GM19452 (cell line): Measurements from ENCODE around the gene SPSB2.
"Not testable (repeated sequence)": the region's sequence is repeated elsewhere in the genome, so short reads cannot be mapped to it uniquely, and the experiment has no call there.

Source experiments
- ATAC-seq: cut with Tn5 transposase; IDR thresholded peaks from one replicate; pipeline ENCODE4 v1.9.1; 2021; ENCODE audit not compliant: unreplicated experiment

The SPSB2 gene

GRCh38 chr12:6873094-6874014 lies at the start of gene SPSB2:
Gene SPSB2, minus strand, starts transcription at chr12:6873303. Its CDS starts 402 bp downstream, at chr12:6872901.
- peak; percentile 76 for ATAC-seq

- ATAC-seq, result no peak
Observed at GRCh38 chr12:6921996-6922946, 49.2 kb upstream of the SPSB2 start.

GRCh38 chr12:6921539-6921938 lies 48.4 kb upstream of the SPSB2 start:
- ATAC-seq, result no peak

- no peak for ATAC-seq
Observed at GRCh38 chr12:6919588-6919987, 46.5 kb upstream of the SPSB2 start.

GRCh38 chr12:6917491-6918231 lies 44.6 kb upstream of the SPSB2 start:
- no peak for ATAC-seq

GRCh38 chr12:6916426-6917200 lies 43.5 kb upstream of the SPSB2 start:
- no peak for ATAC-seq

GRCh38 chr12:6915789-6916285 lies 42.7 kb upstream of the SPSB2 start:
- ATAC-seq, result no peak

- no peak for ATAC-seq
Observed at GRCh38 chr12:6914947-6915788, 42.1 kb upstream of the SPSB2 start.

- ATAC-seq, result peak; percentile 68
Observed at GRCh38 chr12:6914246-6914946, 41.3 kb upstream of the SPSB2 start, which contains the start of gene ENO2. Gene ENO2, plus strand, starts transcription at chr12:6914580. Its CDS starts 1,253 bp downstream, at chr12:6915833.

- ATAC-seq, result no peak
Observed at GRCh38 chr12:6912164-6912935, 39.2 kb upstream of the SPSB2 start.

GRCh38 chr12:6909421-6910145 lies 36.5 kb upstream of the SPSB2 start:
- no peak for ATAC-seq

- not testable (repeated sequence) for ATAC-seq
Observed at GRCh38 chr12:6908141-6908540, 35.0 kb upstream of the SPSB2 start.

GRCh38 chr12:6905414-6906040 lies 32.4 kb upstream of the SPSB2 start:
- no peak for ATAC-seq

GRCh38 chr12:6904280-6905276 lies 31.5 kb upstream of the SPSB2 start, which contains the start of gene LRRC23:
Gene LRRC23, plus strand, starts transcription at chr12:6904822. Its CDS starts 812 bp downstream, at chr12:6905634.
- ATAC-seq, result peak; percentile 91

GRCh38 chr12:6903722-6904121 lies 30.6 kb upstream of the SPSB2 start:
- ATAC-seq, result no peak
